LHCN-M2 (cell line): ENCODE measurements around the gene DNAH14. TPM values are rescaled to one million over a fixed set of nuclear protein-coding genes. Genes with fewer than 3 reads are reported as not detected.

Experiments
- DNase-seq: peaks from one replicate; pipeline ENCODE4 v3.0.0-alpha.2; 2012; ENCODE audit warnings: low read depth
- total RNA-seq: library from RNA; depleted of rRNA; stranded (reverse); fragments of >200 nt; gene quantifications from 2 replicates; pipeline ENCODE4 v1.2.3, GENCODE V29; 2014

The DNAH14 gene
- total RNA-seq, 1 experiment from 2014 or later = 12.1 TPM

GRCh38 chr1:225400968-225401367 is 471.5 kb downstream of the DNAH14 start:
- no peak for DNase-seq

GRCh38 chr1:225406976-225407725 is 477.7 kb downstream of the DNAH14 start:
- no peak for DNase-seq

- no peak for DNase-seq
Measured at GRCh38 chr1:225407755-225408154, 478.3 kb downstream of the DNAH14 start.

- DNase-seq = no peak
Measured at GRCh38 chr1:225408249-225408648, 478.8 kb downstream of the DNAH14 start.

GRCh38 chr1:225409051-225409450 is 479.6 kb downstream of the DNAH14 start:
- no peak for DNase-seq

- no peak for DNase-seq
Measured at GRCh38 chr1:225410036-225410435, 480.6 kb downstream of the DNAH14 start.

GRCh38 chr1:225412321-225412720 is 482.8 kb downstream of the DNAH14 start:
- no peak for DNase-seq

- no peak for DNase-seq
Measured at GRCh38 chr1:225412803-225413351, 483.4 kb downstream of the DNAH14 start.

- no peak for DNase-seq
Measured at GRCh38 chr1:225413708-225414375, 484.4 kb downstream of the DNAH14 start.

GRCh38 chr1:225415307-225415706 is 485.8 kb downstream of the DNAH14 start:
- DNase-seq = no peak

GRCh38 chr1:225415967-225416745 is 486.7 kb downstream of the DNAH14 start:
- DNase-seq = no peak

- no peak for DNase-seq
Measured at GRCh38 chr1:225418059-225418458, 488.6 kb downstream of the DNAH14 start.

GRCh38 chr1:225418598-225418997 is 489.1 kb downstream of the DNAH14 start:
- no peak for DNase-seq

- DNase-seq = no peak
Measured at GRCh38 chr1:225422031-225422605, 492.6 kb downstream of the DNAH14 start.

- DNase-seq = no peak
Measured at GRCh38 chr1:225422795-225423517, 493.5 kb downstream of the DNAH14 start.

GRCh38 chr1:225423518-225423855 is 494.0 kb downstream of the DNAH14 start:
- DNase-seq = no peak

- peak; percentile 61 for DNase-seq
Measured at GRCh38 chr1:225424562-225425200, 495.2 kb downstream of the DNAH14 start.

- DNase-seq = peak; percentile 41
Measured at GRCh38 chr1:225425201-225425786, 495.8 kb downstream of the DNAH14 start.

- DNase-seq = peak; percentile 30
Measured at GRCh38 chr1:225426395-225427234, 497.1 kb downstream of the DNAH14 start.
